ENCODE data around the gene TMEM59L.

The TMEM59L gene

GRCh38 chr19:18609717-18610051 lies 3.0 kb upstream of the TMEM59L start:
- DNase-seq, result no peak

- DNase-seq, result no peak
Measured at GRCh38 chr19:18610245-18610555, 2.5 kb upstream of the TMEM59L start.

GRCh38 chr19:18610556-18611326 lies 1.9 kb upstream of the TMEM59L start:
- DNase-seq, result no peak

- DNase-seq, result no peak
Measured at GRCh38 chr19:18611327-18612050, 1.2 kb upstream of the TMEM59L start.

- no peak for DNase-seq
Measured at GRCh38 chr19:18612051-18612771, 459 bp upstream of the TMEM59L start.

GRCh38 chr19:18613589-18614234 lies 1.0 kb downstream of the TMEM59L start:
- DNase-seq, result no peak

GRCh38 chr19:18616023-18616422 lies 3.4 kb downstream of the TMEM59L start:
- no peak for DNase-seq

GRCh38 chr19:18617562-18617961 lies 4.9 kb downstream of the TMEM59L start:
- DNase-seq, result no peak

GRCh38 chr19:18618236-18618635 lies 5.6 kb downstream of the TMEM59L start:
- DNase-seq, result no peak

GRCh38 chr19:18620311-18620710 lies 7.6 kb downstream of the TMEM59L start:
- no peak for DNase-seq

GRCh38 chr19:18620902-18621301 lies 8.2 kb downstream of the TMEM59L start:
- DNase-seq, result no peak

- DNase-seq, result no peak
Measured at GRCh38 chr19:18626906-18627305, 14.2 kb downstream of the TMEM59L start.

GRCh38 chr19:18629166-18630088 lies 16.8 kb downstream of the TMEM59L start:
- no peak for DNase-seq

GRCh38 chr19:18633321-18633720 lies 20.7 kb downstream of the TMEM59L start:
- DNase-seq, result no peak

GRCh38 chr19:18634612-18635297 lies 22.1 kb downstream of the TMEM59L start:
- DNase-seq, result no peak

- DNase-seq, result no peak
Measured at GRCh38 chr19:18635831-18636182, 23.1 kb downstream of the TMEM59L start.

- peak; percentile 92 for DNase-seq
Measured at GRCh38 chr19:18636183-18636968, 23.7 kb downstream of the TMEM59L start.

- no peak for DNase-seq
Measured at GRCh38 chr19:18636969-18637629, 24.4 kb downstream of the TMEM59L start, which contains the start of gene KLHL26. TSS of gene KLHL26 (plus strand) at chr19:18637028. CDS start at chr19:18637055, 27 bp downstream.

GRCh38 chr19:18637673-18638630 lies 25.3 kb downstream of the TMEM59L start:
- DNase-seq, result no peak
